GM21526 (cell line): ENCODE results near the gene YES1.
A peak's percentile ranks its signal among the peaks of the same experiment; 100 is the strongest.
"Not testable (repeated sequence)": the region's sequence is repeated elsewhere in the genome, so short reads cannot be mapped to it uniquely, and the experiment has no call there.

ENCODE experiments used
- ATAC-seq: cut with Tn5 transposase; IDR thresholded peaks from one replicate; pipeline ENCODE4 v1.9.1; 2021; ENCODE audit warnings: moderate library complexity; ENCODE audit not compliant: unreplicated experiment, low FRiP score

The YES1 gene

DNA sequence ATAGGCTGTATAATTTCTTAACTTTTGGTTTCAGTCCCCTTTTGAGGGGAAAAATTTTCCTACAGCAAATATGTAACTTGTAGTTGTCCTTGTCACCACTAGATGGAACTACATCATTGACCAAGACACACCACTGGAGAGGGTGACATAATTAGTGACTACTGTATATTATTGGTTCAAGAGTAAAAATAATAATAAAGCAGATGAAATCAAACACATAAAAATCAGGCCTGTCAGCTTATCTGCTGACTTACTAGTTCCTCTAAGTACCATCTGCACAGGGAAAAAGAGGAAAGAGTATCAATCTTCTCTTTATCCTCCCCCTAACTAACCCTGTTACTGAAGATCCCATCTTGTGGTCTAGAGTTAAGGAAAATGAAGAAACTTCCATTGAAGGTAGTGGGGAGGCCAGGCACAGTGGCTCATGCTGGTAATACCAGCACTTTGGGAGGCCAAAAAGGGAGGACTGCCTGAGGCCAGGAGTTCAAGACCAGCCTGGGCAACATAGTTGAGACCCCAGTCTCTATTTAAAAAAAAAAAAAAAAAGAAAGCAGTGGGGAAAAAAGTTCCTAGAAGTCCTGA, 70.0 kb downstream of the YES1 start:
- ATAC-seq = peak; percentile 89

GRCh38 chr18:732371-732770, 79.7 kb downstream of the YES1 start:
- no peak for ATAC-seq

DNA sequence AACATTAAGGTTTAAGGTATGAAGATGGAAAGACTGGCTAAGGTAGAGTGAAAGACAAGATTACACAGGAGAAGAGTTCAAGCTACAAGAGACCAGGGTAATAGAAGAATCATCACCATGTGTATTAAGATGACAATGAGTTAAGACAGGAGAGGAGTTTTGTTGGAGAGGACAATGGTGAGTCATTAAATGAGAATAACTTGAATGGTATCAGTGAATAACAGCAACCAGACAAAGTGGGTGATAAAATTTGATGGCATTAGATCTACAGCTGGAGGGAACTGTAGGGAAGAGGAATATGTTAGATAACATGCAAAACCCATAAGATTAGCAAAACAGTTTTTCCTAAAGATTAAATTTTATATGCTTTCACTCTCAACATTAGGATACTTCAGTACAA, 80.9 kb downstream of the YES1 start:
- ATAC-seq = no peak

DNA sequence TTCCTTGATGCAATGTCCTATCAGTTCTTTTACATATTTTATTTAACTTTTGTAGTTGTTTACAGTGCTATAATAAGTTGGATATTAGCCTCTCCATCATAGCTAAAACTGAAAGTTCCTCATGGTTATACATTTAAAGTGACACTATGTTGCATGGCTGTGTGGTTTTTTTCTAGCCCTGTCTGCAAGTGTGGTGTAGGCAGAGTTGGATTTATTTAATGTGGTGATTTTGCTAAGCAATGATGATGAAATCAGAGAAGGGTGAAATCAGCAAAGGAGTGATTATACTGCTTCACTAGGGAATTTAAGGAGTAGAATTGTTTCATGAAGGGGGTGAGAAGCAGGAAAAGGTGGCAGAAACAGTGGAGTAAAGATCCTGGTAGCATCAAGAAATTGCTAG, 81.3 kb downstream of the YES1 start:
- no peak for ATAC-seq

GRCh38 chr18:730120-730519, 81.9 kb downstream of the YES1 start:
- ATAC-seq = not testable (repeated sequence)

DNA sequence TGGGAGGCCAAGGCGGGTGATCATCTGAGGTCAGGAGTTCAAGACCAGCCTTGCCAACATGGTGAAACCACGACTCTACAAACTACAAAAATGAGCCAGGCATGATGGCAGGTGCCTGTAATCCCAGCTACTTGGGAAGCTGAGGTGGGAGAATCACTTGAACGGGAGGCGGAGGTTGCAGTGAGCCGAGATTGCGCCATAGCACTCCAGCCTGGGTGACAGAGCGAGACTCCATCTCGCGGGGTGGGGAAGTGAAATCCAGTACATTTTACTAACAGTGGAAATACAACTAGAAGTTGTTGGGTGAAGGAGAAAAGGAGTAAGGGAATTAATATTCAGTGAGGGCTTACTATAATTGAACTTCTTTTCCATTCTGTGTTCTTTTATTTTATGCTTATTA, 86.4 kb downstream of the YES1 start:
- no peak for ATAC-seq

GRCh38 chr18:723541-724080, 88.4 kb downstream of the YES1 start:
- ATAC-seq = no peak

DNA sequence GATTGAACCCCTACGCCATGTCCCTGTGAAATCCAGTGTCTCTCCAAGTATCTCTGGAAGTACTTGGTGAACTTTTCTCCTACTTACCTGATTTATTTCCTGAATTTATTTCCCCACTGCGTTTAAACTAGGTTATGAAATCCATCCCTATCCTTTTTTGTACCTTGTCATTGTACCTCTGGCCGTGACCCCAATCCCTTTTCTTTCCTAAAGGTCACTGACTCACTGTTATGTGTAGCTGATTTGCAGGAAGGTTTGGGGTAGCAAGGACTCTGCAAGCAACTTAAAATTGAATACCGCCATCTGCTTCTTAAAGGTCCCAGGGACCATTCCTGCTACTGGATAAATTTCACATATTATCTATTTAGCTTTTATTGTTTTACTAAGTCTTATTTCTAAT, 95.0 kb downstream of the YES1 start:
- ATAC-seq = no peak

- ATAC-seq = no peak
Measured at GRCh38 chr18:715626-716025, 96.4 kb downstream of the YES1 start.

- no peak for ATAC-seq
Measured at GRCh38 chr18:713135-713490, 98.9 kb downstream of the YES1 start.

GRCh38 chr18:712401-713134, 99.5 kb downstream of the YES1 start, which contains the start of gene ENOSF1:
ENOSF1 (minus strand) TSS chr18:712630; CDS start chr18:712587, 43 bp downstream.
- ATAC-seq = peak; percentile 87

DNA sequence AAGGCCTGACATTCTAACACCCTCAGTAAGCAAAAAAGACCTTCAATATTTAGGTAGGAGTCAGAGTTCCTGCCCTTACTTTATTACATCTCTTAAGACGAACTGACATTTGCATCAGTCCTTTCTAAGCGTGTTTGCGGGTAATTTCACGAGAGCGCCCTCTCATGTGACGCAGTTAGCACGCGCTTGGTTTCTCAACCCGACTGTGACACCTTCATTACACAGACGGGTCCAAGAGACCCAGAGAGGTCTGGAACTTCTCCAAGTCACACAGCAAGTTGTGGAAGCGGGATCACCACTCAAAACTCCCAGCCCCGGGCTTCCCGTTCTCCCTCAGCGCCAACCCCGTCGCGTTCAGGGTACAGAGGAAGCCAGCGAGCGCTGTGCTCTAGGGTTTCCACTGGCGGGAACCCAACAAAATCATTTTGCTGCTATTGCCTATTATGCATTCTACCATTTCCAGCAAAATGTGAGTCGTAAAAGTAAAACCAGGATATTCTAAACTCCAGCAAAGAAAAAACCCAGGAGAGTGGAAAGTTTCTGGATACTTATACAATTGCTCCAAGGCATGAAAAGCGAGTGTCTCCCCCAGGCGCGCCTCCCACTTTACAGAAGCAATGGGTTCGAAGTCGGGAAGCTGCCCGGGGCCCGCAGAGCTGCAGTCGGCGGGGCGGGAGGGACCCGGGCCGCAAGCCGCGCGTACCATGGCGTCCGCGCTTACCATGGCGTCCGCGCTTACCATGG, 100.2 kb downstream of the YES1 start:
- ATAC-seq = peak; percentile 62

DNA sequence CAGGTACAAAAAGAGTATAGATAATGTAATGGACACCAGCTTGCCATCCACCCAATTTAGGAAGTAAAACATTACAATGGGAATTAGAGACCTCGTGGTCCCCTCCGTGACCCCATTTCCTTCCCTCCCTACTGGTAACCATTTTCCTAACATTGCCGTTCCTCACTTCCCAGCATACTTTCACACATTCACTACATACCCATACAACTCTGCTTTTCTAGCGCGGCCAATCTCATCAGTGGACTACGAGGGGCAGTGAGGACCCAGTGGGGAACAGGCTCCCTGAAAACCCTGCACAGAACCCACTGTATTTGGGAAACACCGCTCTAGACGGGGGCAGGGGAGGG, 100.8 kb downstream of the YES1 start:
- peak; percentile 13 for ATAC-seq

GRCh38 chr18:710418-711300, 101.4 kb downstream of the YES1 start:
- no peak for ATAC-seq

- no peak for ATAC-seq
Measured at GRCh38 chr18:709771-710170, 102.3 kb downstream of the YES1 start.

GRCh38 chr18:708096-708495, 103.9 kb downstream of the YES1 start:
- no peak for ATAC-seq

DNA sequence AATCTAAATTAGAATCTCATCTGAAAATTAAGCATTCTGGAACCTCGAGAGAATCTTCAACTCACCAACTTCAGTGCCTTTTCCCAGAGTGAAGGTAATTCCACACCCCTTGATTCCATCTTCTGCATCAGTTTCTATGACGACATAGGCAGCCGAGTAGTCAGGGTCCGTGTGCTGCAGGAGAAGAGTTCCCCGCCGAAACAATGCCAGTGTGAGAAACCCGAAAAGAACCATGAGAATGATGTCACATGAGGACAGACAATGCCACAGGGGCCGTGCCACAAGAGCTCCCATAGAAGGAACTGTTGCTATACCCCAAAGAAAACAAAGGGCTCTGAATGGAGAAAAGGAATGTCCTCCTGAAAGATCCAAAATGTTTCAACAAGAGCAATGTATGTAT, 105.6 kb downstream of the YES1 start:
- no peak for ATAC-seq

GRCh38 chr18:703213-703967, 108.7 kb downstream of the YES1 start:
- no peak for ATAC-seq

- ATAC-seq = no peak
Measured at GRCh38 chr18:697800-698199, 114.2 kb downstream of the YES1 start.

- ATAC-seq = no peak
Measured at GRCh38 chr18:697012-697411, 115.0 kb downstream of the YES1 start.
